ENCODE data around the gene IL4R. TPM values are rescaled to one million over a fixed set of nuclear protein-coding genes. Genes with fewer than 3 reads are reported as not detected.
A peak's percentile ranks its signal among the peaks of the same experiment; 100 is the strongest.

IL4R gene
- total RNA-seq, 6 experiments from 2014 or later, result 38.8 to 147 (median 46.9) TPM

GRCh38 chr16:27351989-27352388 lies 38.2 kb downstream of the IL4R start:
- Histone ChIP-seq H3K4me3 (no peak overlapping the region), H3K27me3 (no peaks in the 10 kb centered on the region), H3K4me1 (no peaks in the 10 kb centered on the region), H3K9me3 (no peaks in the 10 kb centered on the region), H3K36me3 (peaks cover 25 to 91% (median 55%) of the 10 kb centered on the region in 4 donors), H3K27ac (no peak overlapping the region)
- no peak for DNase-seq
- TF ChIP-seq POLR2A (IDR thresholded peaks at IDR 0.05) (no peak), CTCF (IDR thresholded peaks at IDR 0.05) (no peak)
- 73% methylated on average over 5 of the region's 6 CpGs for WGBS (ENCODE audit: insufficient coverage, low coverage, low lambda C conversion rate, missing lambda C conversion rate)
- intact Hi-C loops (cut with DNase I), result no loop called here
- ATAC-seq, result no peak

GRCh38 chr16:27353853-27354252 lies 40.1 kb downstream of the IL4R start:
- Histone ChIP-seq H3K4me3 (no peak overlapping the region), H3K9me3 (no peaks in the 10 kb centered on the region), H3K4me1 (no peaks in the 10 kb centered on the region), H3K27ac (no peak overlapping the region), H3K36me3 (peaks cover 17 to 90% (median 53%) of the 10 kb centered on the region in 4 donors), H3K27me3 (no peaks in the 10 kb centered on the region)
- ATAC-seq (no peak), DNase-seq (no peak)
- no peak for TF ChIP-seq POLR2A (IDR thresholded peaks at IDR 0.05)
- no peak for TF ChIP-seq CTCF (IDR thresholded peaks at IDR 0.05)
- intact Hi-C loops (cut with DNase I), result no loop called here
- 64% methylated on average over 3 of the region's 4 CpGs for WGBS (ENCODE audit: insufficient coverage, low coverage, low lambda C conversion rate, missing lambda C conversion rate)

GRCh38 chr16:27355610-27356009 lies 41.8 kb downstream of the IL4R start:
- Histone ChIP-seq H3K36me3 (peaks cover 20 to 84% (median 55%) of the 10 kb centered on the region in 4 donors), H3K4me1 (no peaks in the 10 kb centered on the region), H3K27me3 (no peaks in the 10 kb centered on the region), H3K4me3 (no peak overlapping the region), H3K9me3 (no peaks in the 10 kb centered on the region), H3K27ac (no peak overlapping the region)
- 57% methylated on average over 7 of the region's 12 CpGs for WGBS (ENCODE audit: insufficient coverage, low coverage, low lambda C conversion rate, missing lambda C conversion rate)
- intact Hi-C loops (cut with DNase I), result no loop called here
- ATAC-seq (peak; percentile 63 to 85 (median 72)), DNase-seq (peak; percentile 55 to 69 (median 61))
- no peak for TF ChIP-seq POLR2A (IDR thresholded peaks at IDR 0.05)
- TF ChIP-seq CTCF (IDR thresholded peaks at IDR 0.05), result peak; percentile 26 to 51 (median 33)

- no peak overlapping the region for H3K4me3 ChIP-seq
- no peaks in the 10 kb centered on the region for H3K9me3 ChIP-seq
- no peaks in the 10 kb centered on the region for H3K4me1 ChIP-seq
- H3K27ac ChIP-seq, result no peak overlapping the region
- ATAC-seq (no peak), DNase-seq (no peak)
- TF ChIP-seq CTCF (IDR thresholded peaks at IDR 0.05), result no peak
- TF ChIP-seq POLR2A (IDR thresholded peaks at IDR 0.05), result no peak
- intact Hi-C loops (cut with DNase I), result no loop called here
- H3K27me3 ChIP-seq, result no peaks in the 10 kb centered on the region
- WGBS (ENCODE audit: insufficient coverage, low coverage, low lambda C conversion rate, missing lambda C conversion rate), result 92% methylated on average over 2 of the region's 4 CpGs
- H3K36me3 ChIP-seq, result peaks cover 19 to 77% (median 51%) of the 10 kb centered on the region in 4 donors
Observed at GRCh38 chr16:27356794-27357193, 43.0 kb downstream of the IL4R start.

- Histone ChIP-seq H3K27me3 (no peaks in the 10 kb centered on the region), H3K9me3 (no peaks in the 10 kb centered on the region), H3K36me3 (peaks cover 12 to 68% (median 45%) of the 10 kb centered on the region in 4 donors), H3K4me3 (no peak overlapping the region), H3K4me1 (peaks cover 0 to 17% (median 7%) of the 10 kb centered on the region in 4 donors), H3K27ac (no peak overlapping the region)
- ATAC-seq (peak in 1 of 4 donors; percentile 2), DNase-seq (no peak)
- no peak for TF ChIP-seq CTCF (IDR thresholded peaks at IDR 0.05)
- no peak for TF ChIP-seq POLR2A (IDR thresholded peaks at IDR 0.05)
- intact Hi-C loops (cut with DNase I), result no loop called here
- WGBS (ENCODE audit: insufficient coverage, low coverage, low lambda C conversion rate, missing lambda C conversion rate), result 73% methylated on average over 3 of the region's 4 CpGs
Observed at GRCh38 chr16:27359051-27359450, 45.3 kb downstream of the IL4R start.

All from right lobe of liver (tissue), 6 donors.